Colon (tissue), 2 donors: Measurements from ENCODE around the gene MICALL2.

Experiments used
- FAIRE-seq: peaks from 2 replicates; lab custom pipeline; 2012; peaks lifted over from hg19 to GRCh38; lab: Jason Lieb, UNC
- donor health status: control.
- donor health status: control.

Gene MICALL2

DNA sequence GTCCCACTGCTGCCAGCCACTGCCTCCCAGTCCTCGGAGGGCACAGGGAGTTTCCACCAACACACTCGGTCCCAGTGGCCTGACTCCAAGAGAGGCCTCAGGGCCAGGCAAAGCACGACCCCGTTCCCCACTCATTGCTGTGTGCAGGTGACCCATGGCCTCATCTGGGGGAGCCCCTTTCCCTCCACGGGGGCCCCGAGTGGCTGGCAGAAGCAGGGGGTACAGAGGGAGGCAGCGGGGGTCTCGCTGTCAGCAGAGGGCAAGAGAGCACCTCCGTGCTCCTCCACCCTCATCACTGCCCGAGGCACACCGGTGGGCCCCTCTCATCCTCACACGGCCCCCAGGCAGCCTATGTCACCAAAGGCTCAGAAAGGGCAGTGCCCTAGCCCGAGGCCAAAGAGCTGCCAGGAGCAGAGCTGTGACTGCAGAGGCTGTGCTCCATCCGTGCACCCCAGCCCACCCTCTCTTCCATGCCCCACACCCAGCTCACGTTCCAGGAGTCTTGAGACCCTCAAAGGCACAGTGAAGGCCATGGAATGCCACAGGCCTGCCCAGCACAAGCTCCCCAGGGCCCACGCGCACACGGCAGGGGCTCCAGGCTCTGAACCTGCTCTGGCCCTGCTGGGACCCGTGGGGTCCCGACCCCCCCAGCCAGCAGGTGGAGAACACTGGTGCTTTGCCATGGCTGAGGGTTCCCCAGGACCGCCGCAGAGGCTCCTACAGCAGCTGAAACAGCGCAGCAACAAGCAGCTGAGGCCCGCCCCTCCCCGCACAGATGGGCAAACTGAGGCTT, 25.9 kb downstream of the MICALL2 start:
- FAIRE-seq: no peak

DNA sequence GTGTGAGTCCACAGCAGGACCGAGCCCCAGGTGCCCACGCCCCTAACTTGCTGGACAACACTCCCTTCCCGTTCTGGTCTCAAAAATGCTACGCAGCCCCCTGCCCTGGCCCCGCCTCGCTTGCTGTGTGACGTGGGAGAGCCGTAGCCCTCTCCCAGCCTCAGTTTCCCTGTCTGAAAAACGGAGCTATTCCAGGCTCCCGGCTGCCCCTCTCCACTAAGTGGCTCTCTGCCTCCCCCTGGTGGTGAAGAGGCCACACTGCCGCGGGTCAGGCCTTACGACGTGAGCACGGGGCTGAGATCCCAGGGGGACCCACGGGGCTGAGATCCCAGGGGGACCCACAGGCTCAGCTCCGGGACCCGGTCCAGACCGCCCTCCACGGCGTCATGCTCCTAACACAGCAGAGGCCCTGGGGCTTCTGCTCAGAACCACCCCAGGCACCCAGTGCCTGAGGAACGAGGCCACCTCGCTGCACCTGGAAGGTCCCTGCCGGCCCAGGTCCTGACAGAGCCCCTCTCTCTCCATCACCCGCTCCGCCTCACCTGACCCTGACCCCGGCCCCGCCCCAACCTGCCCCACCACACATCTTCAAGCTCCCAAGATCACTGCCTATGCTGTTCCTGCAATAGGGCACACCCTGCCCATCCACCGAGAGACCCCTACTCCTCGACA, 26.7 kb downstream of the MICALL2 start:
- FAIRE-seq: no peak

DNA sequence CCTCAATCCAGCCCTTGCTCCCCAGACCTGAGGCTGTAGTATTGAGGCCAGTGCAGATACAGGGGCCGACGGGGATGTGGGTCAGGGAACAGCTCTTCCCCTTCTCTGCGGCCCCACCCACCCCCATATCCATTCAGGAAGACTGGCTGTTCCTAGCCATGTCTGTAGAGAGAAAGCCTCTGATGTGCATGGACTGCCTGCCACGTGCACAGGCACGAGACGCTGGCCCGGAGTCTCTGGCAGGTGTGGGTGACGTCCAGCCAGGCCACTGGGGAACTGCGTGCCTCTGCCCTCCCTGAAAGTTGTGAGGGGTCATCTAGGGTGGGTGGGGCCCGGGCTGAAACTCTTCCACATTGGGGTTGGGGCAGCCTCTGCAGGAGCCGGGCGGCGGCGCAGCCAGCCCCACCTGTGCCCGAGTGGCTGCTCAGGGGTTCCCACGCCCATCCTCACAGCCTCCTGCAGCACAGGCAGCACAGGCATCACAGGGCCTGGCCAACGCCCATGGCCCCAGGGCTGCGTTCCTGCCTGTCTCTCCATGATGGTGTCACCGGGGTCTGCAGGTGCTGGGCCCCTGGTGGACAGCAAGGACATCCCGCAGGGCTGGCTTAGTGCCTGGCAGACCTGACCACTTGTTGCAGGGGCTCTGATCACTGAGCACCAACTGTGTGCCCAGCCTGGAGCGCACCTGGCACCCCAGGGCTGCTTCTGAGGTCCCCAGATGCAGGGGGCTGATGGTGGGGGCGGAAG, 27.5 kb downstream of the MICALL2 start:
- no peak for FAIRE-seq

GRCh38 chr7:1431226-1431625, 28.0 kb downstream of the MICALL2 start:
- no peak for FAIRE-seq

DNA sequence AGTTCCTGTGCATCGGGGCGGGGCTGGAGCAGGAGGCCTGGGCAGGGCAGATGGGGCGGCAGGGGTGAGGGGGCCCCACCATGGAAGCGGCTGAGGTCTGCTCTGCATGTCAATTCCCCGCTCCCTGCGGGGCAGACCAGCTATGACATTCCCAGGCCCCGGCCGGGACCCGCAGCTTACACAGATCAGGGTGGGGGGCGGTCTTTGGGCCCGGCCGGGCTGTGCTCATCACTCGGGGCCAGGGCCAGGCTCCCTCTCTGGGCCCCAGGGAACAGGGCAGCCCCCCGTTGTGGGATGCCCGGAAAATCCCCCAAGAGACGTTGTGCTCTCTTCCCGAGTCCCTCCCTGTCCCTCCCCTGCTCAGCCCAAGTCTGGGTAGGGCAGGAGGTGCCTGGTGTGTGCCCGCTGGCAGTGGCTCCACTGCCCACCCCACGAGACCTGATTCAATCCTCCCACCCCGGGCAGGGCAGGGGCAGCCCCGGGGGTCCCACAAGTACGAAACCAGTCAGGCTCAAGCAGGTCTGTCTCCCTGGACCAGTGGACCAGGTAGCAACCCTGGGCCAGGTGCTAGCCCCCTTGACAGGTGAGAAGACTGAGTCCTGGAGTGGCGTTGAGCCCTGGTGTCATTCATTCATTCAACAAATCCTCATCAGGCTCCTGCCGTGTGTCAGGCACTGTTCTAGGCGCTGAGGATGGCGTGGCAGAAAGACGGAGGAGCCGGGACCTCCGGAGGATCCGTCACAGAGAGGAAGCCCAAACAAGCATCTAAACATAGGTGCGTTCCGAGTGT, 29.0 kb downstream of the MICALL2 start:
- no peak for FAIRE-seq

GRCh38 chr7:1428941-1429501, 30.2 kb downstream of the MICALL2 start:
- no peak for FAIRE-seq

DNA sequence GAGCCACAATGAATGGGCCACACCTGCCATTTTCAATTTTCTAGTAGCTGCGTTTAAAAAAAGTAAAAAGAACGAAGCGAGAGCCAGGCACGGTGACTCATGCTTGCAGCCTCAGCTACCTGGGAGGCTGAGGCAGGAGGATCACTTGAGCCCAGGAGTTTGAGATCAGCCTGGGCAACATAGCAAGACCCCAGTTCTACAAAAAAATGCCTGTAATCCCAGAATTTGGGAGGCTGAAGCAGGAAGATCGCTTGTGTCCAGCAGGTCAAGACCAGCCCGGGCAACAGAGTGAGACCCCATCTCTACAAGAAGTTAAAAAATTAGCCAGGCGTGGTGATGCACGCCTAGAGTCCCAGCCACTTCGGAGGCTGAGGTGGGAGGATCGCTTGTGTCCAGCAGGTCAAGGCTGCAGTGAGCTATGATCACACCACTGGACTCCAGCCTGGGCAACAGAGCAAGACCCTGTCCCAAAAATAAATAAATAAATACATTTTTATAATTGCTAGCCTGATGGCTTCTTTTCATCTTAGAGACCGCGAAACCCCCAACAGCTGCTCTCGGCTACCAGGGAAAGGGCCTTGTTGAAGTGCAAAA, 32.1 kb downstream of the MICALL2 start:
- FAIRE-seq: no peak

- FAIRE-seq: no peak
Observed at GRCh38 chr7:1426474-1426873, 32.8 kb downstream of the MICALL2 start.

GRCh38 chr7:1425292-1426136, 33.8 kb downstream of the MICALL2 start:
- FAIRE-seq: no peak

DNA sequence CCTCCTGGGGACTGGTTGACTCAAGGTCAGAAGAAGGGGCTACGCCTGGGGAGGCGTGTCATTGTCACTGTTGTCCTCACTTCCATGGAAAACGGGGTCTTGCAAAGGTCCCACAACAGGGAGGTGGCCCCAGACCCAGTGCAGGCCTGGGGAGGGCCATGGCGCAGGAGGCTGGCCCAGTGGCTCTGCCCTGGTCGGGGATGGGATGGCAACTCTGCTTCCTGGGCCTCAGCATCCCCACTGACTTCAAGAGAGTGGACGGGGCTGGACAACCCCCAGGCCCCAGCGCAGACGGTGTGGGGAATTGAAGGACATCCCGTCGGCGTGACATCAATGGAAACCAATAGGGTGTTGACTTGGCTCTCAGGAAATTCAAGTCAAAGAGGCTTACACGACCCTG, 35.2 kb downstream of the MICALL2 start:
- no peak for FAIRE-seq

DNA sequence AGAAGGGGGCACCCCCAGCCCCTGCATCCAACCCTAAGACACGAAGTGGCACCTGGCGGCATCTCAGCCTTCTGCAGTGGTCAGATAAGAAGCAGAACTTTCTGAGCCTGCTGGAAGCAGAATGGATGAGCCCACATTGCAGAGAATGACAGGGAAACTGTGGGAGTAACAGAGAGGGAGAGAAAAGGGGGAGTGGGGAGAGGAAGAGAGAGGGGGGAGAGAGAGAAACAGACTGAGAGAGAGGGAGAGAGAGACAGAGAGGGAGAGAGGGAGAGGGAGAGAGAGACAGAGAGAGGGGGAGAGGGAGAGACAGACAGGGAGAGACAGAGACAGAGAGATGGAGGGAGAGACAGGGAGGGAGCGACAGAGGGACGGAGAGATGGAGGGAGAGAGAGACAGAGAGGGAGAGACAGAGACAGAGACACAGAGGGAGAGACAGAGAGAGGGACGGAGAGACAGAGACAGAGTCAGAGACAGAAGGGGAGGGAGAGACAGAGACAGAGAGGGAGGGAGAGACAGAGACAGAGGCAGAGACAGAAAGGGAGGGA, 35.9 kb downstream of the MICALL2 start:
- FAIRE-seq: no peak

DNA sequence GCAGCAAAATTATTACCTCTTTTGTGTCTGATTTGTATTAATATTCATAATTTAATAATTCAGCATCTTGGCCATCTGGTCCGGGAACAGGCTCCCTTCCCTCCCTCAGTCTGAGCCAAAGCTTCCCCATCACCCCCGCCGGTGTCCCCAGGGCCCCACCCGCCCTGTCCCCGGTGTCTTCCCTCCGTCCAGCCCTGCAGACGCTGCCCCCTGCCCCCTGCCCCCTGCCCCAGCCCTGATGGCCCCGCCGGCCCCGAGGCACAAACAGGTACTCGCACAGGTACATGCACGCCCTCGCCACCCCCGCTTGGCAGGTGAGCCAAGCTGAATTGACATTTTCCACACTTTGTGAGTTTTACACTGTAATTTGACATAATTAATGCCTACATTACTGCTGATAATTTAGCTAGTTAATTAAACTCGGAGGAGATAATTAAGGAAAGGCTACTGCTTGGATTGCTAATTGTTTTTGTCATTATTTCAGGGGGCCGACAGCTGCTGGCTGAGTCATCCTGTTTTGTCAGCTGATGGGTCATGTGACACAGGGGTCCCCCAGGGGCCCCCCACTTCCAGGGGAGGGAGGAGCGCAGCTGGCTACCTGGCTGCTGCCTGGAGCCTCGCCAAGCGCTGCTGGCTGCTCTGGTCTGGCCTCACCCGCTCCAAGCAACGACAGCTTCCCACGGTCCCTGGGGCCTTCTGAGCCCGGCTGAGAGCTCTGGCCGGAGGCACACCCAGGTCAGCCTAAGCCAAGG, 36.6 kb downstream of the MICALL2 start:
- FAIRE-seq: no peak

DNA sequence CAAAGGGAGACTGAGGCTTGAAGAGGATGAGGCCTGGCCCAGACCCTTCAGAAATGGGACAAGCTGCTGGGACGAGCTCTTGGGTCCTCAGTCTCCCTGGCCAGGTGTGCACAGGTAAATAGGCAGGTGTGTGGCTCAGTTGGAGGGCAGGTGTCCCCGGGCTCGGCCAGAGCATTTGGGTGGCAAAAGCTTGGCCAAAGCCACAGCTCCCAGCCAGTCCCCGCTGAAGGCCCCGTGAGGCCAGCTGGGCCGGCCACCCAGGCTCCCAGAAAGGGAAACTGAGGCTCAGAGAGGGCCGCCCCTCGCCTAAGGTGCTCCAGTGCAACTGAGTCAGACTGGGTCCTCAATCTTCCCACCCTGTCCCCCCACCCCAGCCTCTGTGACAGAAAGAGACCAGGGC, 37.3 kb downstream of the MICALL2 start:
- FAIRE-seq: no peak

DNA sequence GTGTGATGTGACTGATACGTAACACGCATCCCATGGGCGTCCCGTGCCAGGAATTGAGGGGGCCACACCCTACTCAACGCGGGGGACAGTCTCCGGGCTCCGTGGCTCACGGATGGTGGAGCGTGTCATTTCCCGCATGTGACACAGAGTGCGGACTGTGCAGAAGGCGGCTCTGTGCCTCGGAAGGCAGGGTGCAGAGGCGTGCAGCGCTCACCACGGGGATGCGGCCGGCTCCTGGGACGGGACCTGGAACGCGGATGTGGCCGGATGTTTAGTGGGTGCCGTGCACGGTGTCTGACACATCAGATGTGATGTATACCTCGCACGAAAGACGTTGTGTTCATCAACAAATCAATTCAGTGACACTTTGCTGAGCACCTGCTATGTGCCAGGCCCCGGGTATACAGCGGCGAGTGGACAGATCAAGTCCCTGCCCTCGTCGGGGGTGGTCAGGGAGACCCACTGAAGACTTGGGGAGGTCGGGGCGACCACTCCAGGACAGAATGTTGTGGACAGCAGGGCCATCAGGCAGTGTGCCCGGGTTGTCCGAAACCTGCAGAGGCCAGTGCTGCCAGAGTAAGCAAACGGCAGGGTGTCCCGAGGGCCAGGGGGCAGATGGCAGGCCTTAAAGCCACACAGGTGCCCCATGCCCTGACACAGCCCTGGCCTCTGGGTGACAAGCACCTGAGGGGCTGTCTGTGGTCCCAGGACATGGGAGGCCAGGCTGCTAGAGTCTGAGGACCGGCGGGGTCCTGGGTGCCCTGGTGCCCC, 38.1 kb downstream of the MICALL2 start:
- FAIRE-seq: no peak

- no peak for FAIRE-seq
Observed at GRCh38 chr7:1419688-1420087, 39.6 kb downstream of the MICALL2 start.

- no peak for FAIRE-seq
Observed at GRCh38 chr7:1419310-1419634, 40.0 kb downstream of the MICALL2 start.

DNA sequence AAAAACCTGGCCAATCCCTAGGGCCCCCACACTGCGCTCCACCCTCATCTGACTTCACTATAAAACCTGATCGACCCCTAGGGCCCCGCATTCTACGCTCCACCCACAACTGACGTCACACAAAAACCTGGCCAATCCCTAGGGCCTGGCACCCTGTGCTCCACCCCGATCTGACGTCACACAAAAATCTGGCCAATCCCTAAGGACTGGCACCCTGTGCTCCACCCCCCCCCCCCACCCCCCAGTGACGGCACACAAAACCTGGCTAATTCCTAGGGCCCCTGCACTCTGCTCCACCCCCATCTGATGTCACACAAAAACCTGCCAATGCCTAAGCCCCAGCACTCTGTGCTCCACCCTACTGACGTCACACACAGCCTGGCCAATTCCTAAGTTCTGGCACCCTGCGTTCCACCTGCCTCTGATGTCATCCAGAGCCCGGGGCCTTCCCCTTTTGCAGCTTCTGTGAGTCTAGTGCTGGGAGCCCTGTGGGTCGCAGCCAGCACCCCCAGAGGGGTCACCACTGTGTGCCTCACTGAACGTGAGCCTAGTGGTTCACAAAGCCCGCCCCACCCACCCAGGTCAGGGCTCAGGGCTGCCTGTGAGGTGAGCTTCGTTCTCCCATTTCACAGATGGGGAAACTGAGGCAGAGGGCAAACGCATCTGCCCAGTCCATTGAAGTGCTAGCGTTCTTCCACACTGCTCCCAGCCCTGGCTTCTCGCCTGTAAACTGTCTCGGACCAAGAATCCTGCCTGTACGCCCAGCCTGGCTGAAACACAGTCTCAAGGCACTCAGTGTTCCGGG, 40.6 kb downstream of the MICALL2 start:
- no peak for FAIRE-seq

GRCh38 chr7:1415389-1415990, 43.8 kb downstream of the MICALL2 start:
- FAIRE-seq: no peak
